GM21381 (cell line): ENCODE data around the gene SDK2.
"Not testable (repeated sequence)": the region's sequence is repeated elsewhere in the genome, so short reads cannot be mapped to it uniquely, and the experiment has no call there.

Experiments
- ATAC-seq: cut with Tn5 transposase; IDR thresholded peaks from one replicate; pipeline ENCODE4 v1.9.1; 2021; ENCODE audit warnings: mild to moderate bottlenecking, moderate library complexity; ENCODE audit not compliant: unreplicated experiment

The SDK2 gene

DNA sequence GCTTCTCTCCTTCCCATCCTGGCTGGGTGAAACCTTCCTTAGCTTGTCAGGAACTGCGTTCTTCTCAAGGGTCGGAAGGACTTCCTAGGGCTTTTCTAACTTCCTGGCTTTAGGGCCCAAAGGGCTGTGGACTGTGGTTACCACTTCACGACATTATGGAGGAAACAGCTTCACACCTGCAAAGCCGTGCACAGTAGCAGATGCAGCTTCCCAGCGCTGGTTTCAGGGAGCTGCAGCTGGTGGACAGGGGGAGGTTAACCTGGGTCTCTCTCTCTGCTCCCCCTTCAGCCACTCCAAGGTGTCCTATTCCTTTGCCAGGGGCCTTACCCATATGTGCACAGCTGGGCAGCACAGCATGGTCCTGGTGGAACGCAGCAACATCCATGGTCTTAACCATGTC lies 176.6 kb downstream of the SDK2 start:
- no peak for ATAC-seq

DNA sequence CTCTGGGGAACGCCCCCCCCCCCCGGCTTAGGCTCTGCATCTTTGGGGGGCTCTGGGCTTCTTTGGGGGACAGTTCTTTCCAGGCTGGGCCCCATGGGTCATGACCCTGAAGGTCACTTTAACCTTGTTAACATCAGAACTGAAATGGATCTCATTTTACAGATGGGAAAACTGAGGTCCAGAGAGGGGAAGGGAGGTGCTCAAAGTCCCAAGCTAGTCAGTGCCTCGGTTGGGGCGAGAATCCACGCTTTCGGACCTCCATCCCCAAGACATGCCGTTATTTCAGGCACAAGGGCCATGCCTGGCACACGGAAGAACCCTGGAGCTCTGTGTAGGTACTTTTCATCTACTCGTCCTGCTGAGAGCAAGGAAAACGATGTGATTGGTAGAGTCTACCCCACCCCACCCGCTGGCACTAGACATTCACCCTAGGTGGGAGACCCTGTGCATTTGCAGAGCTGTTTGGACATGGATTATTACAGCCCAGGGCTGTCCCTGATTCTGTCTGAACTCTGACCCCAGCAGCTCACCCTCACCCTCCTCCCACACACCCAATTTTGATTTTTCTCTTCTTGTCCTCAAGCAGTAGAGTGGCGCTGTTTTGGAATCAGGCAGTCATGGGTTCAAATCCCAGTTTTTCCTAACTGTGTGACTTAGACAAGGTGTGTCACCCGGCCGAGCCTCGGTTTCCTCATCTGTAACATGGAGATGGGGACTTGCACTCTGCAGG lies 177.4 kb downstream of the SDK2 start:
- no peak for ATAC-seq

DNA sequence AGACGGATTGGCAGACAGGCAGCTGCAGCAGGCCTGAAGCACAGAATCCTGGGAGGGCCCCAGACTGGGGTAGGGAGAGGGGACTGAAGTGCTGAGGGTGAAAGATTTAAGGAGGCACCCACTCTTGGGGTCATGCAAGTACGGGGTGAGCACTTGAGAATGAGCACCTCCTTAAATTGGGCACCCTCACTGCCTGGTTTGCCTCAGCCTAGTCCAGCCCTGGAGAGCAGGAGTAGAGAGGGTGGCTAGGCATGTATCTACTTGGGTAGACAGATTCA lies 178.4 kb downstream of the SDK2 start:
- ATAC-seq: no peak

DNA sequence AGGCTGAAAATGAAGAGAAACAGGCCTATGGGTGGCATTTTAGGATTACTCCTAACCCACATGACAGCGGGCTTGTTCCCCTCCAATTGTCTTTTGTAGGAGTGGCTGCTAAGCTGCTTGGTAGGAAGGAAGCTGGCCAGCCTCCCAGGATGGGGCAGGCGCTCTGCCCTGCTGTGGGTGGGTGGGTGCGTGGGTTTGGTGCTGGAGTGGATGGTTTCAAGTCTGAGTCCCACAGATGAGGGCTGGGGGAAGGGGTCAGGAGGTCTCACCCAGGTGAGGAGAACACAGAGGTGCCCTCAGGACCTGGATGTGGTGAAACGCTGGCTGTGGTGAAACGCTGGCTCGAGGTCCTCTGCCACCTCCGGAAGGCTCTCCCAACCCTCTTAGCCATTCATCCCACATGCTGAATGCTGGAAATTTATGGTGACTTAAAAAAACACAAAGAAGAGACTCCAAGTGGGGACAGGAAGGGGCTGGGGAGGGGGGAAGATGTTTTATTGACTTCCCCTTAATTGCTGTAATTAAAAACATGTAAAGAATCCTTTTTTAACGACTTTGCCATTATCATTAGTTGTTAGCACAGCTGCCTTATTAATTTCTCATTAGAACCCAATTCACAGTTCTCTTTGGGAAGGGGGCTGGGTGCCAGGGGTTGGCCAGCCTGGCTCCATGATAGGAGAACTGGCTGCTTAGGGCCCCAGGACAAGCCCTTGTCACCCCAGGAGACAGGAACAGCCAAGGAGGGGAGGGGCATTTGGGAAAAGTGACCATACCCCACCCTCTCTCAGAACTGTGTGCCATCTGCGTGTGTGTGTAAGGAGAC lies 178.9 kb downstream of the SDK2 start:
- ATAC-seq: no peak

DNA sequence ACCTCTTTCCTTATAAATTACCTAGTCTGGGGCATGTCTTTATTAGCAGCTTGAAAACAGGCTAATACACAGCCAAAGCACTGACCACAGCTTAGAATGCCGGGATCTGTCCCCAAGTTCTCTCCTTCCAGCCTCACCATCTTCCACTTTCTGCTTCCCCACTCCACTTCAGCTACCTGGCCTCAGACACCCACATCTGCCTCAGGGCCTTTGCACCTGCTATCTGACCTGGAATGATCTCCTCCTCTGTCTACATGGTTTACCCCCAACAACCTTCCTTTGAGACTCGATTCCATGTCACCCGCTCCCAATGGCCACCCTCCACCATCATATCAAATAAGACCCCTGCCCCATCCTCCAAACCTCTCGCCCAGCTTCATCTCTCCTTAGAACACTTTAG lies 179.8 kb downstream of the SDK2 start:
- no peak for ATAC-seq

DNA sequence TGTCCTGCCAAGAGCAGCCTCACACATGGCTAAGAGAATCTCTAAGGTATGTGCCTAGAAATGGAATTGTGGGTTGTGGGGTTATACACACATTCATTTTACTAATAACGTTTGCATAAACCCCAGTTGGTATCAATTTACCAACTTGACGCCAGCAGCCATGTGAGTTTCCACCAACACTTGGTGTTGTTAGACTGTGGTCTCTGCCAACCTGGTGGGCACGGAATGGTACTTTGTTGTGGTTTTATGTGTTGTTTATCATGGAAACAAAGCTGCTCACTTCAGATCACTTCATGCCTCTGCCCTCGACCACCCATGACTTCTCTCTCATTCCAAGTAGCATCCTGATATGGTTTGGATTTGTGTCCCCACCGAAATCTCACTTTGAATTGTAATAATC lies 180.4 kb downstream of the SDK2 start:
- ATAC-seq: no peak

DNA sequence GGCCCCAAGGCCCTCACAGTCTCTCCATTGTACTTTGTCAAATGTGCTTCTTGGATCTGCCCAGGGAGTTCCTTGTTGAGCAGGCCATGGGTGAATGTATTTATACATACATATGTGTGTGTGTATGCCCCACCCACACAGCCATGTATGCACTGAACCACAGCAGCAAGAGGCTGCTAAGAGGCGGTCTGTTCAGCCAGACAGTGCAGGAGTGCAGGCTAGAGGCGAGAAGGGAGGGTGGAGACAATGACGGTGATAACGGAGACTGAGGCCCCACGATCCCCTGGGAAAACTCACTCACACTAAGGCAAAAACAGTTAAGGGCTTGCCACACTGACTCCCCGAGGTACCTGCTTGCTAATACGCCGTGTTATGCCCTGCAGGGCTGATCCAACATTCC lies 181.4 kb downstream of the SDK2 start:
- ATAC-seq: no peak

DNA sequence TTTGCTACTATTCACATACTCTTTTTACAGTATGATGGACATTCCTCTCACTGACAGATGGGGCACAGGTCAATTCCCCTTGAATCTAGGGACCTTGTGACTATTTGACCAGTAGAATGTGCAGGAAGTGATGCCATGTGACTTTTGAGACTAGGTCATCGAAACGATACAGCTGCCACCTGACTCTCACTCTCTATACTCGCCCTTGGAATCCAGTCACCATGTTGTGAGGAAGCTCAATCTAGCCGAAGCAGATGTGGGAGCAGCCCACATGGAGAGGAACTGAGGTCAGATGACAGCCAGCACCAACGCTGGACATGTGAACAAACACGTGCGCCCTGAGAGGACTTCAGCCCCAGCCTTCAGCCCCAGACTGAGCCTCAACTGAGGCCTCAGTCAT lies 184.3 kb downstream of the SDK2 start:
- no peak for ATAC-seq

DNA sequence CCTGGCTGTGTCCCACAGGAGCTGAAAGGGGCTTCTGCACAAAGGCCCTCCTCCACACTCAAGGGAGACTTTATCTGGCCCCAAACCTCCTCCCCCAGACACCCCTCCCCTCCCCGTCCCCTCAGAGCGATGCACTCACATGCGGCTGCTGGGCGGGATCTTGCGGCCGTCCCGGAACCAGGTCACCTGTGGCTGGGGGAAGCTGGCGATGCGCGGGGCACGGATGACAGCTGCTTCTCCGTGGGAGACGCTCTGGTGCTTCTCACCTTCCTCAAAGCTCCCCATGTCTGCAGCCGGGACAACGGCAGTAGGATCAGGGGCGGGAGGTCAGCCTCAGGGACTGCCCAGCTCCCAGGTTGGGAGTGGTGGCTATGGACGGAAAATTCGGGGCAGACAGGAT lies 188.5 kb downstream of the SDK2 start:
- ATAC-seq: no peak

DNA sequence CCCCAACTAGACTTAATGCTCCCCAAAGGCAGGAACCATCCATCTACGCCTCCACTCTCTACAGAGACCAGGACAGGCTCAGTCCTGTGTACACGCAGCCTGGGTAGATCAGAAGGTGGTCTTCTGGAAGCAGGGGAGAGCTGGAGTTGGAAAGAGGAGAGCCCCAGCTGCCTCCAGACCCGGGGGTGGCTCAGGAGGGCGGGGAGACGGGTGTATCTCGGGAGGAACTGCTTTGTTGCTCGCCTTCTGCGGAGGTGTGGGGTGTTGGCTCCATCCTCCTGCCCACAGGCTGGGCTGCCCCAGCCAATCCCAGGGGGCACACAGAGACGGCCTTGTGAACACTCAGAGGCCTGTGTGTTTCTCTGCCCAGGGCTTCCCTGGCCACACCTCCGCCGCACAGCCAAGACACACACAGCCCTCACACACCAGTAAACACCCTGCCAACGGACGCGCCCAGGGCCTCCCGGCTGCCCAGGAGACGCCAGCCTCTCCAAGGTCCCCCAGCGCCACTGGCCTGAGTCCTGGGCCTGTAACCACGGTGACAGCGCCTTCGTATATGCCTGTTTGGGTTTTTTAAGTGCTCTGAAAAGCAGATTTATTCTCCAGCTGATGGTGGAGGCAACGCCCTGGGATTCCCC lies 189.1 kb downstream of the SDK2 start:
- ATAC-seq: no peak

DNA sequence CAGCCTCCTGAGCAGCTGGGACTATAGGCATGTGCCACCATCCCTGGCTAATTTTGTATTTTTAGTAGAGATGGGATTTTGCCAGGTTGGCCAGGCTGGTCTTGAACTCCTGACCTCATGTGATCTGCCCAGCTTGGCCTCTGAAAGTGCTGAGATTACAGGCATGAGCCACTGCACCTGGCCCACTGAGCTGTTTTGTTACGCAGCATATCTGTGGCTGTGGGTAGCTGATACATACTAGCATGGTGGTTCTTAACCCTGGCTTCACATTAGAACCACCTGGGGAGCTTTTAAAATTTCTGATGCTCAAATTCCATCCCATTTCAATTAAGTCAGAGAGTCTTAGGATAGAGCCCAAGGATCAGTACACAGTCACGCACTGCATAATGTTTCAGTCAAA lies 190.8 kb downstream of the SDK2 start:
- not testable (repeated sequence) for ATAC-seq

DNA sequence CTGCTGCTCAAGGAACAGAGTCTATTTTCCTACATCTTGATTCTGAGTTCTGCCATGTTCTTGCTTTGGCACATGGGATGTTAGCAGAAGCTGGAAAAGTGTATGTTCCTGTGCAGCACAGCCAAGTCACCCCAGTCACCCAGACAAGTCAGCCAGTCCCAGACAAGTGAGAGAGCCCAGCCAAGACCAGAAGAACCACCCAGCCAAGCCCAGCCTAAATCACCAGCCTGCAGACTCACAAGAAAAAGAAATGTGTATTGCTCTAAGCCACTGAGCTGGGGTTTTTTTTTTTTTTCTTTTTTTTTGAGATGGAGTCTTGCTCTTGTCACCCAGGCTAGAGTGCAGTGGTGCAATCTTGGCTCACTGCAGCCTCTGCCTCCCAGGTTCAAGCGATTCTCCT lies 191.2 kb downstream of the SDK2 start:
- no peak for ATAC-seq

DNA sequence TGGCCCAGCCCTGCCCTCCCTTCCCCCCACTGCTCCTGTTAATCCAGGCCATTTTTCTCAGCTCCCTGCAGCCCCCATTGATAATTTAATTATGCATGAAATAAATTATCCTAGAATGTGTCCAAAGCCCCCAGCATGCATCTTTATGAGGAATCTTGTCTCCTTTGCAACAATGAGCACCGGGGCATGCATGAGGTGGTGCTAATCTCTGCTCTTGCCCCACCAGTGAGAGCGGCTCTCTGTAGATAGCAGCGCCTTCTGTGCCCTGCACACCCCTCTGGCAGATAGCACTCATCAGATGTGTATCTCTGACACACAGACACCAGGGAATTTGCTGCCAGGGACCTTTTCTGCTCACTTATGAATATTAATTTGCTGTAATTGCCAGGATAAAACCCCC lies 192.2 kb downstream of the SDK2 start:
- ATAC-seq: no peak

DNA sequence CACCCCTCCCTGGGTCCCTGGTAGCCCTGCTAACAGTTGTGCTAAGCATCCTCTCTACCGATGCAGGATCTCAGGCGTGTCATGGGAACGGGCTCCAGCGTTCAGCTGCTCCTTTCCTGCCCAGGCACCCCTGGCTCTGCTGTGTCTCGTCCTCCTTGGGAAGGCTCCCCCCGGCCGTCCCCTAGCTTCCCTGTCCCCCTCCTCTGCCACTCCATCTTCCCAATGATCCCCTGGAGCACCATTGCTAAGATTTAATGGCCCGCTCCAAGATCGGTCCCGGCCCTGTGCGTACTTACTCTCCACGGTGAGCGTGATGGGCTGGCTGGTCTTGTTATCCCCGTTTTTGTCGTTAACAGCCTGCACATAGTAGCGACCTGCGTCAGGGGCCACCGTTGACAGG lies 196.9 kb downstream of the SDK2 start:
- ATAC-seq: no peak

DNA sequence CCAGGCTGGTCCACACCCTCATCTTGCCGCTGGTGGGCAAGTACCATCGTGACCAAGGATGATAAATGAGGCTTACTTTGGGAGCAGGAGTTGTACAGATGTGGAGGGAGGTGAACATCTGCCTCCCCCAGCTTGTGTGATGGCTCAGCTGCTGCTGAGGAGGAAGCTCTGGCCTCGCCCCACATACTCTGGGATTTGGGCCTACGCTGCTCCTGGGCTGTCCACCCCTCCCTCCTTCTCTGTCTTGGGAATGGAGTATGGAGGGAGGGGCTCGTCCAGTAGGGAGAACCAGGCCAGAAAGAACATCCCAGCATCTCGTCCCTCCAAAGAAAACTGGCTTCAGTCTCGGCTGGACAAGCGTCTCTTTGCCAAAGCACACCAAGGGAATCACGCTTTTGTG lies 197.6 kb downstream of the SDK2 start:
- ATAC-seq: no peak

DNA sequence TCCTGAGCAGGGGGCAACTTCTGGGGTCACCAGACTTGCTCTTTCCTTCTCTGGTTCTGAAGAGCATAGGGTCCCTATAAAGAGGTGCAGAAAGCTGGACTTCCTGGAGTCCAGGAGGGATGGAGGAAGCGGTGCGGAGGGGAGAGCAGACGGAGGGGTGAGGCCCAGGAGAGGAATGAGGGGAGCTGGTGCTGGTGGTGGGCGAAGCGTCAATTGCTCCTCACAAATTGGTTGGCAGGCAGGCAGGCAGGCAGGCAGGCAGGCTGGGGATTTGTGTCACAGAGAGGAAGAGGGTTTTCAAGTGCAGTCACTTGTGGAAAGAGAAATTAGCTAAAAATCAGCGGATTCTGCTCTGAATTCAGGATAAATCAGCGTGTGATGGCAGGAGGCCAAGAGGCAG lies 198.8 kb downstream of the SDK2 start:
- ATAC-seq: no peak

DNA sequence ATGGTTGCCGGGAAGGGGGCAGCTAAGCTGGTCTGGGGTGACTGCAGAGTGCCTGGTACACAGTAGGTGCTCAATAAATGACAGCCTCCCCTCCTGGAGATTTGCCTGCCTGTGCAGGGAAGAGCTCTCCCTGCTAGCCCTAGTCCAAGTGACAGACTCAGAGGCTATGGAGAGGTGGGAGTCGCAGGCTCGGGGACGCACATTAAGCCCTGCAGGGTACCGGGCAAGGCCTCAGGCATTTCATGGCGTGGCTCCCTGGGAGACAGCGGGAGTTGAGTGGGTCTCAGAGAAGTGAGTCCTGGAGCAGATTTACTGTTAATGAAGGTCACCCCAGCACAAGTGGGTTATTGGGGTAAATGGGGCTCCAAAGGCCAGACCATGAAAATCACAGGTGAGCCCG lies 200.2 kb downstream of the SDK2 start:
- no peak for ATAC-seq

DNA sequence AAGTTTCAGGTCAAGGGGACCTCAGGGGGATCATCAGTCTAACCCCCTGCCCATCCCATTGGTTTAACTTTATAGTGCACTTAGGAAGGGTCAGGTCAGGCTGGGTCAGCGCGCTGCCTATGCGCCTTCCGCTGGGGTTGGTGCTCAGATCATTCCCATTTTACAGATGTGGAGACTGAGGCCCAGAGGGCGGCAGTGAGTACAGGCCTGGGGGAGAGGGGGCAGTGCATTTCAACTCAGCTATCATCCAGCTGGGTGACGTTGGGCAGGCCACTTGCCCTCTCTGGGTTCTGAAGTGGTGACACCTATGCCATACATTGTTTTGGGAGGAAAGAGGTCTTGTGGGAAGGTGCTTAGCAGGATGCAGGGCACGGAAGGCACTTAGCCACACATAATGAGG lies 204.6 kb downstream of the SDK2 start:
- no peak for ATAC-seq

DNA sequence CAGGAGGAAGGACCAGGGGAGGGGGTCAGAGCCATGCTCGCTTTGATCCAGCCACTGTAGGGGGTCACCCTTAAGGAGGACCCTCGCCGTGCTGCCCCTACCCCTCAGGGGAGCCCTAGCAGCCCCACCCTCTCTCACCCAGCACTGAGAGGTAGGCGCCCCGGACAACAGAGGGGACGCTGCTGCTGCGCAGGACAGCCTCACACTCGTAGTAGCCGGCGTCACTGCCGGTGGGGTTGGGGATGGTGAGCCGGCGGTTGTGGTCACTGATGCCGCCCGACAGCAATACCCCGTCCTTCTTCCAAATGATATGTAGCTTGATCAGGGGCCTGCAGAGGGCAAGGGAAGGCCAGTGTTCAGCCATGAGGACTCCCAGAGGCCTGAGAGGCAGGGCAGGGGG lies 206.4 kb downstream of the SDK2 start:
- no peak for ATAC-seq

DNA sequence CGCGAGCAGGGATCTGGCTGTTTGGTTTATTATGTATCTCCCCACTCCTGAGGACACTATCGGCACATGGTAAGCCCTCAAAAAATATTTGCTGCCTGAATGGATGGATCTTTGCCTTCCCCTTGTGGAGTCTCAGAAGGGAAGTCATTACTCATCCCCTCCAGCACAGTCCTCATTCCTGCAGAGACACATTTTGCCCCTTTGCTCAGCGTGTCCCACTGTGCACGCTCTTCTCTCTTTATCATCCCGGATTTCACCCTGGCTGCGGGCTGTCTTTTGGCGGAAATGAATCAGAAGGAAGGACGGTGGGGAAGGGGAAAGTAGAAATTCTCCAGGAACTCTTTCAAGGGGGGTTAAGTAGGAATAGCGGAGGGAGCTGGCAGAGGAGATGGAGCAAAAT lies 207.3 kb downstream of the SDK2 start:
- ATAC-seq: no peak

DNA sequence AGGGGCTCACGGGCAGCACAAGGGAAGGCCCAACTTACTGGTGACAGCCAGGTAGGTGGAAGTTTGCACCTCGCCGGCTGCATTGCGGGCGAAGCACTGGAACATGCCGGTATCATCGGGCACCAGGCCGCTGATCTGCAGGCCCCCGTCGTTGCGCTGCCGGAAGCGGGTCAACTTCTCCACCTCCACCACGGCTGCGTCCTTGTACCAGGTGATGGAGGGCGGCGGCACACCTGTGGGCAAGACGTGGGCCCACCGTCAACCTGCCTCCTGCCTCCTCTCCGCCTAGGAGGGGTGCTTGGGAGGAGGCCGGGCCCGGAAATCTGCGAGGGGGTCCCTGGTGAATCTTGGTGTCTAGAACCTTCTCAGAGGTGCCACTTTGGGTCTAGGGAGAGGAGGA lies 208.8 kb downstream of the SDK2 start:
- ATAC-seq: no peak

DNA sequence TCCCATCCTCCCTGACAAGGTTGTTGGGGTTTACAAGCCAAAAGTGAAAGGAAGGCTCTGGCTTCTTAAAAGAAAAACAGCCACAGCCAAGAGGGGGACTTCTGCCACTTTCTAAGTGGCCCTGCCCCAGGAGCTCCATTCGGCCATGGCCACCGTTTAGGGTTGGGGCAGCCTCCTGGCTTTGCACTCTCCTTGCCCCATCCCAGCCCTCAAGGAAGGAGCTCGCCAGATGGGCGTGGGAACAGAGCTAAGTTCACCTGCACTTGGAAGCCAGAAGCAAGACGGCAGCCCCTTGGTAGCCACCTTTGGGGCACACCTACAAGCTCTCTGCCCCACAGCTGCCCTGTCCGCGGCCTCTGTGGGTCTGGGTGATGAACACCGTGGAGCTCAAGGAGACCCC lies 210.1 kb downstream of the SDK2 start:
- no peak for ATAC-seq
